Naive thymus-derived CD4-positive, alpha-beta T cell (primary cell): ENCODE data around the gene LYST. TPM values are rescaled to one million over a fixed set of nuclear protein-coding genes. Genes with fewer than 3 reads are reported as not detected.

Source experiments
- ATAC-seq: fragments of 150-1000 bp; cut with Tn5 transposase; 2 replicates; pipeline ENCODE4 v1.10.0; 2021; ENCODE audit warnings: mild to moderate bottlenecking, moderate library complexity
- CTCF ChIA-PET: fragments of 350-600 bp; sonication (Branson Sonifier 250); formaldehyde crosslinking; loops from one replicate; lab custom pipeline; 2021; ENCODE audit warnings: antibody characterized with exemption; lab: Charles Lee
- POLR2A ChIA-PET: fragments of 350-600 bp; sonication (Branson Sonifier 250); formaldehyde crosslinking; loops from one replicate; lab custom pipeline; 2021; ENCODE audit warnings: antibody characterized with exemption, inconsistent platforms; lab: Charles Lee
- DNase-seq, 9 donors: peaks; one replicate each; pipeline versions ENCODE4 v3.0.0 to v3.0.0-alpha.2; 2020 to 2022; ENCODE audit warnings: mixed read lengths in 1 of 9
- H3K27ac ChIP-seq: one replicate; pipeline ENCODE4 v1.7.0; 2013; ENCODE audit warnings: mild to moderate bottlenecking, low read depth, low read length, moderate library complexity
- H3K27me3 ChIP-seq, 2 donors: one replicate each; pipeline ENCODE4 v1.7.0; 2013; ENCODE audit warnings: low read length in 2 of 2, mild to moderate bottlenecking in 2 of 2, moderate library complexity in 2 of 2; ENCODE audit not compliant: control insufficient read depth in 2 of 2, insufficient read depth in 2 of 2
- H3K36me3 ChIP-seq, 3 experiments: 1 replicate in 2 of 3; 2 replicates in 1 of 3; pipeline ENCODE4 v1.7.0; 2013; ENCODE audit warnings: low read length in 3 of 3, mild to moderate bottlenecking in 3 of 3, moderate library complexity in 1 of 3; ENCODE audit not compliant: insufficient read depth in 3 of 3, control insufficient read depth in 2 of 3
- H3K4me1 ChIP-seq, 2 donors: one replicate each; pipeline ENCODE4 v1.7.0; 2013; ENCODE audit warnings: low read length in 2 of 2, mild to moderate bottlenecking in 2 of 2, moderate library complexity in 1 of 2; ENCODE audit not compliant: control insufficient read depth in 2 of 2, insufficient read depth in 2 of 2
- H3K4me3 ChIP-seq: 2 replicates; pipeline ENCODE4 v1.7.0; 2013; ENCODE audit warnings: mild to moderate bottlenecking, low read length
- H3K9me3 ChIP-seq, 3 experiments: 1 replicate in 2 of 3; 2 replicates in 1 of 3; pipeline ENCODE4 v1.7.0; 2013; ENCODE audit warnings: low read length in 3 of 3; ENCODE audit not compliant: control insufficient read depth in 2 of 3
- H3K27ac Mint-ChIP-seq, 9 donors: one replicate each; pipeline ENCODE4 v1.8.0; 2020 to 2022; ENCODE audit warnings: mixed read lengths in 9 of 9, mild to moderate bottlenecking in 8 of 9, moderate library complexity in 5 of 9, inconsistent platforms in 2 of 9
- H3K27me3 Mint-ChIP-seq, 5 donors: one replicate each; pipeline ENCODE4 v1.8.0; 2021 to 2022; ENCODE audit warnings: mixed read lengths in 5 of 5, mild to moderate bottlenecking in 1 of 5
- H3K36me3 Mint-ChIP-seq, 5 donors: one replicate each; pipeline ENCODE4 v1.8.0; 2020 to 2022; ENCODE audit warnings: mixed read lengths in 5 of 5, mild to moderate bottlenecking in 3 of 5, inconsistent platforms in 1 of 5
- H3K4me1 Mint-ChIP-seq, 7 donors: one replicate each; pipeline ENCODE4 v1.8.0; 2020 to 2022; ENCODE audit warnings: mixed read lengths in 7 of 7, mild to moderate bottlenecking in 3 of 7, inconsistent platforms in 1 of 7
- H3K4me3 Mint-ChIP-seq, 10 donors: one replicate each; pipeline ENCODE4 v1.8.0; 2020 to 2022; ENCODE audit warnings: mild to moderate bottlenecking in 10 of 10, mixed read lengths in 10 of 10, moderate library complexity in 6 of 10, inconsistent platforms in 2 of 10
- H3K9me3 Mint-ChIP-seq, 11 donors: one replicate each; pipeline ENCODE4 v1.8.0; 2020 to 2022; ENCODE audit warnings: mixed read lengths in 11 of 11, mild to moderate bottlenecking in 4 of 11, inconsistent platforms in 1 of 11, moderate library complexity in 1 of 11
- intact Hi-C, 2 donors: fragments of 100-400 bp; cut with micrococcal nuclease; formaldehyde crosslinking; loops; one replicate each; pipeline ENCODE4 v1.15.1; 2023
- polyA plus RNA-seq, 2 donors: library from polyadenylated mRNA; unstranded; fragments of 300-500 nt; fragmentation: Illumina TruSeq; gene quantifications; one replicate each; pipeline ENCODE4 v1.2.3, GENCODE V29; 2021
- total RNA-seq, 6 experiments: library from RNA in 5 of 6; stranded (reverse) in 5 of 6; gene quantifications; 1 replicate in 5 of 6; 2 replicates in 1 of 6; pipeline ENCODE4 v1.2.3 and lab custom pipeline; 2021 to 2026

LYST gene
- total and polyA plus RNA-seq, 7 experiments from 2014 or later = 5.7 to 98.1 (median 27.8) TPM

DNA sequence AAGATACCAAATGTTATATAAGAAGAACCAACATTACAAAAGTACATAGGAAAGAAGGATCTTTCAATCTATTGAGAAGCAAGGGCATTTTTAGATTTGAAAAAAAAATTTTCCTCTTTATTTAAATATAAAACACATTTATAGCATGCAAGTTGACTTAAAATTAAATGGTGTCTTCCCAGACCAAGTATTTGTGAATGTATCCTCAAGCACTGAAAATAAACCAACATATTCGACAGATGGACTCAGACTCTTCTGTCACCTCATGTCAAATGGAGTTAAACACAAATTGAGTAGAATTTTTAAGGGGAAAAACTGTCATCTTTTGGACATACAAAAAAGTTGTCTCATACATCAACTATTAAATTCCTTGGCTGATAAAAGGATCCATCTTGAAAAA is 140.1 kb downstream of the LYST start:
- peaks cover 5 to 24% (median 14%) of the 10 kb centered on the region in 3 experiments for H3K36me3 ChIP-seq
- no peaks in the 10 kb centered on the region for H3K27me3 Mint-ChIP-seq
- POLR2A ChIA-PET = no interaction called here

GRCh38 chr1:235725434-235725833 is 141.3 kb downstream of the LYST start:
- peaks cover 5 to 30% (median 9%) of the 10 kb centered on the region in 3 experiments for H3K36me3 ChIP-seq
- DNase-seq = no peak

More for the DNA sequence above, 140.1 kb downstream of the LYST start:
- Mint-ChIP-seq H3K9me3 (no peaks in the 10 kb centered on the region), H3K4me3 (no peak overlapping the region), H3K27ac (no peak overlapping the region), H3K4me1 (no peaks in the 10 kb centered on the region), H3K36me3 (peaks cover 0 to 18% (median 6%) of the 10 kb centered on the region in 5 donors)
- Histone ChIP-seq H3K4me3 (no peak overlapping the region), H3K9me3 (no peaks in the 10 kb centered on the region), H3K4me1 (no peaks in the 10 kb centered on the region), H3K27ac (no peak overlapping the region), H3K27me3 (no peaks in the 10 kb centered on the region)
- ATAC-seq (no peak), DNase-seq (no peak)
- intact Hi-C loops = no loop called here
- CTCF ChIA-PET = no interaction called here

GRCh38 chr1:235724730-235725129 is 142.0 kb downstream of the LYST start:
- H3K36me3 Mint-ChIP-seq = peaks cover 8 to 26% (median 13%) of the 10 kb centered on the region in 5 donors
- Histone ChIP-seq H3K4me1 (no peaks in the 10 kb centered on the region), H3K27me3 (no peaks in the 10 kb centered on the region), H3K27ac (no peak overlapping the region), H3K9me3 (no peaks in the 10 kb centered on the region), H3K36me3 (peaks cover 5 to 30% (median 13%) of the 10 kb centered on the region in 3 experiments), H3K4me3 (no peak overlapping the region)
- no peaks in the 10 kb centered on the region for H3K9me3 Mint-ChIP-seq
- no peaks in the 10 kb centered on the region for H3K27me3 Mint-ChIP-seq
- POLR2A ChIA-PET = interaction anchor here (0.6 kb wide), 1 partner anchor 24 kb away, joined by 3 read pairs; no protein-coding TSS in a partner anchor
- no peak overlapping the region for H3K4me3 Mint-ChIP-seq
- peak overlapping the region in 1 of 9 donors; percentile 18 for H3K27ac Mint-ChIP-seq
- intact Hi-C loops = no loop called here
- ATAC-seq (no peak), DNase-seq (no peak)
- CTCF ChIA-PET = interaction anchor here (1.1 kb wide), 1 partner anchor 71 kb away, joined by 3 read pairs; no protein-coding TSS in a partner anchor
- H3K4me1 Mint-ChIP-seq = no peaks in the 10 kb centered on the region

More at GRCh38 chr1:235725434-235725833, 141.3 kb downstream of the LYST start:
- no peaks in the 10 kb centered on the region for H3K9me3 ChIP-seq
- Mint-ChIP-seq H3K27ac (no peak overlapping the region), H3K4me3 (no peak overlapping the region), H3K4me1 (no peaks in the 10 kb centered on the region), H3K27me3 (no peaks in the 10 kb centered on the region), H3K9me3 (no peaks in the 10 kb centered on the region), H3K36me3 (peaks cover 4 to 22% (median 9%) of the 10 kb centered on the region in 5 donors)
- no peaks in the 10 kb centered on the region for H3K27me3 ChIP-seq
- ATAC-seq = no peak
- no peak overlapping the region for H3K27ac ChIP-seq
- POLR2A ChIA-PET = no interaction called here
- CTCF ChIA-PET = interaction anchor here (1.1 kb wide), 1 partner anchor 72 kb away, joined by 3 read pairs; no protein-coding TSS in a partner anchor
- intact Hi-C loops = no loop called here
- no peak overlapping the region for H3K4me3 ChIP-seq
- no peaks in the 10 kb centered on the region for H3K4me1 ChIP-seq

- H3K27ac ChIP-seq = no peak overlapping the region
- CTCF ChIA-PET = no interaction called here
- POLR2A ChIA-PET = interaction anchor here (0.6 kb wide), 1 partner anchor 42 kb away, joined by 3 read pairs; no protein-coding TSS in a partner anchor
- ATAC-seq = no peak
- no peak overlapping the region for H3K4me3 Mint-ChIP-seq
- H3K4me1 Mint-ChIP-seq = no peaks in the 10 kb centered on the region
- no peak overlapping the region for H3K27ac Mint-ChIP-seq
- peaks cover 5 to 28% (median 8%) of the 10 kb centered on the region in 3 experiments for H3K36me3 ChIP-seq
- no peaks in the 10 kb centered on the region for H3K9me3 ChIP-seq
- no peaks in the 10 kb centered on the region for H3K4me1 ChIP-seq
- no peaks in the 10 kb centered on the region for H3K9me3 Mint-ChIP-seq
- intact Hi-C loops = no loop called here
- no peaks in the 10 kb centered on the region for H3K27me3 Mint-ChIP-seq
- no peak for DNase-seq
- H3K36me3 Mint-ChIP-seq = peaks cover 8 to 30% (median 18%) of the 10 kb centered on the region in 5 donors
- no peak overlapping the region for H3K4me3 ChIP-seq
- no peaks in the 10 kb centered on the region for H3K27me3 ChIP-seq
These were observed 143.8 kb downstream of the LYST start for GRCh38 chr1:235722858-235723257.

DNA sequence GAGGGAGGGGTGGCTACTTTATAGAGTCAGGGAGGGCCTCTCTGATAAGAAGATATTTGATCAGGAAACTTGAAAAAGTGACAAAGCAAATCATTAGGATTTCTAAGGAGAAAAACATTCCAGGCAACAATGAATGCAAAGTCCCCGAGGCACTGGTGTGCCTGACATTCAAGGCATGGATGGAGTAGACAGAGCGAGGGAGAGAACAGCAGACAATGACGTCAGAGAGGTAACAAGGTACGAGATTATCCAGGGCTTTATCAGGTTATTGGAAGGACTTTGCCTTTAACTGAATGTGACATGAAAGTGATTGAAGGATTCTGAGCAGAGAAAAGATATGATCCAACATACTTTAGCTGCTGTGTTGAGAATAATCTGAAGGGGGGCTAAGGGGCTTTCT is 144.7 kb downstream of the LYST start:
- Mint-ChIP-seq H3K9me3 (no peaks in the 10 kb centered on the region), H3K4me1 (no peaks in the 10 kb centered on the region), H3K27me3 (no peaks in the 10 kb centered on the region), H3K27ac (no peak overlapping the region), H3K4me3 (no peak overlapping the region), H3K36me3 (peaks cover 8 to 33% (median 19%) of the 10 kb centered on the region in 5 donors)
- Histone ChIP-seq H3K36me3 (peaks cover 5 to 30% (median 8%) of the 10 kb centered on the region in 3 experiments), H3K9me3 (no peaks in the 10 kb centered on the region), H3K4me3 (no peak overlapping the region), H3K27me3 (no peaks in the 10 kb centered on the region), H3K27ac (no peak overlapping the region), H3K4me1 (no peaks in the 10 kb centered on the region)
- ATAC-seq (no peak), DNase-seq (no peak)
- ChIA-PET POLR2A (interaction anchor here (0.6 kb wide), 1 partner anchor 43 kb away, joined by 3 read pairs; no protein-coding TSS in a partner anchor), CTCF (no interaction called here)
- intact Hi-C loops = no loop called here

DNA sequence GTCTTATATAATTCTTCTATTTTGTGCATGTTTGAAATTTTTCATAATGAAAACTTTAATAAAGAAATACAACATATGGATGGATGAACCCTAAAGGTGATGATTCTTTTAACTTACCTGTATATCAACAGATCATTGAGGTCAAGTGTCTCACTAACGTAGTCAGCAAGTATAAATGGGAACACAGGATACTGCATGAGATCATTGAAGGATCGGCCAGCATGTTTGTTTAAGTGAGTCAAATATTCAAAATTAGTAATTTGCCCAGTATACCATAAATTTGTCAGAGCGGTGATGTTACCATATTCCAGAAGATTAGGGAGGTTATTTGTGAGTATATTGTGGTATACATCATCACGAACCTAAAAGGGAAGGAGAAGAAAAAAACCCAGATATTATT is 146.2 kb downstream of the LYST start:
- no peak overlapping the region for H3K4me3 Mint-ChIP-seq
- no peaks in the 10 kb centered on the region for H3K27me3 ChIP-seq
- H3K4me3 ChIP-seq = no peak overlapping the region
- no peak for DNase-seq
- H3K9me3 ChIP-seq = no peaks in the 10 kb centered on the region
- no peaks in the 10 kb centered on the region for H3K4me1 ChIP-seq
- intact Hi-C loops = no loop called here
- H3K36me3 ChIP-seq = peaks cover 5 to 33% (median 8%) of the 10 kb centered on the region in 3 experiments
- H3K27ac ChIP-seq = no peak overlapping the region
- H3K4me1 Mint-ChIP-seq = no peaks in the 10 kb centered on the region
- H3K9me3 Mint-ChIP-seq = no peaks in the 10 kb centered on the region
- no peaks in the 10 kb centered on the region for H3K27me3 Mint-ChIP-seq
- ChIA-PET CTCF (interaction anchor here (0.7 kb wide), 1 partner anchor 291 kb away, joined by 3 read pairs; no protein-coding TSS in a partner anchor), POLR2A (no interaction called here)
- ATAC-seq = no peak
- H3K36me3 Mint-ChIP-seq = peaks cover 12 to 32% (median 14%) of the 10 kb centered on the region in 5 donors
- no peak overlapping the region for H3K27ac Mint-ChIP-seq
